Keratinocyte (primary cell): Measurements from ENCODE around the gene NUDT14. TPM values are rescaled to one million over a fixed set of nuclear protein-coding genes. Genes with fewer than 3 reads are reported as not detected.

Experiments
- DNase-seq: peaks from one replicate; pipeline ENCODE4 v3.0.0-alpha.2; 2011; ENCODE audit warnings: low read depth, missing footprints, low spot score
- FAIRE-seq: peaks from 2 replicates; lab custom pipeline; 2011; peaks lifted over from hg19 to GRCh38; lab: Jason Lieb, UNC
- H2AFZ ChIP-seq: 2 replicates; pipeline ENCODE4 v1.6.0; 2012; ENCODE audit warnings: low read length, control low read depth, inconsistent platforms; ENCODE audit not compliant: control insufficient read depth
- H3K27ac ChIP-seq: 2 replicates; pipeline ENCODE4 v1.5.1; 2011; ENCODE audit warnings: low read length; ENCODE audit not compliant: control insufficient read depth, insufficient read depth
- H3K27me3 ChIP-seq: 3 replicates; pipeline ENCODE4 v1.6.0; 2011; ENCODE audit warnings: low read length; ENCODE audit not compliant: control insufficient read depth, insufficient read depth; ENCODE audit errors: extremely low read depth
- H3K36me3 ChIP-seq, 2 experiments: 2 replicates in 1 of 2; 3 replicates in 1 of 2; pipeline ENCODE4 v1.5.1; 2011; ENCODE audit warnings: low read length in 2 of 2, mild to moderate bottlenecking in 1 of 2; ENCODE audit not compliant: control insufficient read depth in 2 of 2, insufficient read depth in 2 of 2; ENCODE audit errors: extremely low read depth in 1 of 2
- H3K4me1 ChIP-seq: 3 replicates; pipeline ENCODE4 v1.5.1; 2011; ENCODE audit warnings: low read length; ENCODE audit not compliant: control insufficient read depth, insufficient read depth; ENCODE audit errors: extremely low read depth
- H3K4me2 ChIP-seq: 3 replicates; pipeline ENCODE4 v1.6.0; 2011; ENCODE audit warnings: low read depth, low read length; ENCODE audit not compliant: control insufficient read depth, insufficient read depth; ENCODE audit errors: extremely low read depth
- H3K4me3 ChIP-seq, 3 experiments: fragments of 200-600 bp in 1 of 3; sonication (generic) in 1 of 3; 2 replicates in 2 of 3; 3 replicates in 1 of 3; pipeline ENCODE4 v1.5.1; 2011 to 2016; ENCODE audit warnings: low read length in 3 of 3, mild to moderate bottlenecking in 3 of 3, control low read depth in 2 of 3, inconsistent platforms in 1 of 3, low read depth in 1 of 3, mixed read lengths in 1 of 3, mixed run types in 1 of 3, moderate library complexity in 1 of 3; ENCODE audit not compliant: control insufficient read depth in 2 of 3, insufficient read depth in 2 of 3; ENCODE audit errors: extremely low read depth in 1 of 3
- H3K79me2 ChIP-seq: 2 replicates; pipeline ENCODE4 v1.6.0; 2012; ENCODE audit warnings: low read length; ENCODE audit not compliant: control insufficient read depth, insufficient read depth
- H3K9ac ChIP-seq: 3 replicates; pipeline ENCODE4 v1.6.0; 2011; ENCODE audit warnings: low read length; ENCODE audit not compliant: control insufficient read depth, insufficient read depth; ENCODE audit errors: extremely low read depth
- H3K9me1 ChIP-seq: 3 replicates; pipeline ENCODE4 v1.6.0; 2011; ENCODE audit warnings: low read length; ENCODE audit not compliant: control insufficient read depth, insufficient read depth; ENCODE audit errors: extremely low read depth
- H3K9me3 ChIP-seq: 2 replicates; pipeline ENCODE4 v1.5.1; 2012; ENCODE audit warnings: low read depth, low read length; ENCODE audit not compliant: control insufficient read depth
- H4K20me1 ChIP-seq: 3 replicates; pipeline ENCODE4 v1.6.0; 2011; ENCODE audit warnings: low read length; ENCODE audit not compliant: control insufficient read depth, insufficient read depth; ENCODE audit errors: extremely low read depth
- CTCF ChIP-seq, 3 experiments: IDR thresholded peaks in 1 of 3; conservative IDR thresholded peaks in 1 of 3; optimal IDR thresholded peaks in 1 of 3; 2 replicates in 2 of 3; 3 replicates in 1 of 3; pipeline versions ENCODE3 to v1.5.1; 2011; ENCODE audit warnings: low read length in 3 of 3, mild to moderate bottlenecking in 3 of 3, moderate library complexity in 2 of 3, control low read depth in 1 of 3, inconsistent platforms in 1 of 3; ENCODE audit not compliant: insufficient read depth in 2 of 3; ENCODE audit errors: extremely low read depth in 1 of 3
- EZH2 ChIP-seq: IDR thresholded peaks from one replicate; pipeline ENCODE4 v1.6.1; 2012; ENCODE audit warnings: inconsistent platforms, mild to moderate bottlenecking, low read length, moderate library complexity
- dilution Hi-C: fragments of 300-500 bp; cut with MboI; formaldehyde crosslinking; loops from one replicate; pipeline ENCODE4 v1.7.0; 2020; ENCODE audit warnings: low sequenced_read_pairs; ENCODE audit not compliant: extremely low pct_ligation_motif_present
- polyA plus RNA-seq, 5 experiments: library from polyadenylated mRNA; depleted of rRNA in 3 of 5; stranded (reverse) in 3 of 5; stranded (forward) in 1 of 5; unstranded in 1 of 5; fragments of >200 nt; gene quantifications; 1 replicate in 1 of 5; 2 replicates in 3 of 5; 3 replicates in 1 of 5; pipeline versions ENCODE4 v1.2.1 to v1.2.3, GENCODE V29; 2011 to 2012; ENCODE audit warnings: missing spikeins in 2 of 5, low read depth in 1 of 5, low replicate concordance in 1 of 5

NUDT14 gene
- polyA plus RNA-seq, 1 donor (not counting 4 experiments of a cell fraction or from before 2014, with no cell fraction given): 15.6 TPM

- no peaks in the 10 kb centered on the region for H4K20me1 ChIP-seq
- no peaks in the 10 kb centered on the region for H3K9me1 ChIP-seq
- DNase-seq (no peak), FAIRE-seq (no peak)
- no peak overlapping the region for H2AFZ ChIP-seq
- no peaks in the 10 kb centered on the region for H3K79me2 ChIP-seq
- H3K9me3 ChIP-seq: no peaks in the 10 kb centered on the region
- dilution Hi-C loops: no loop called here
- TF ChIP-seq CTCF (optimal IDR thresholded peaks at IDR 0.05 in 1 of 3, IDR thresholded peaks at IDR 0.05 in 1 of 3, conservative IDR thresholded peaks at IDR 0.05 in 1 of 3; ENCODE audit: extremely low read depth in 1 of 3, insufficient read depth in 2 of 3, low read length in 3 of 3) (no peak), EZH2 (no peak)
- no peak overlapping the region for H3K4me3 ChIP-seq
- peaks cover 11% of the 10 kb centered on the region for H3K4me1 ChIP-seq
- no peak overlapping the region for H3K9ac ChIP-seq
- H3K36me3 ChIP-seq: peaks cover 0 to 11% of the 10 kb centered on the region in 2 experiments
- H3K27ac ChIP-seq: no peak overlapping the region
- no peak overlapping the region for H3K4me2 ChIP-seq
- H3K27me3 ChIP-seq: no peaks in the 10 kb centered on the region
Measured at GRCh38 chr14:105208738-105209075, 27.6 kb upstream of the NUDT14 start.

GRCh38 chr14:105207996-105208737 lies 27.1 kb upstream of the NUDT14 start:
- H3K27ac ChIP-seq: no peak overlapping the region
- peaks cover 11% of the 10 kb centered on the region for H3K4me1 ChIP-seq
- no peaks in the 10 kb centered on the region for H3K27me3 ChIP-seq
- FAIRE-seq (no peak), DNase-seq (no peak)
- no peak overlapping the region for H3K9ac ChIP-seq
- no peak overlapping the region for H3K4me2 ChIP-seq
- TF ChIP-seq CTCF (optimal IDR thresholded peaks at IDR 0.05 in 1 of 3, IDR thresholded peaks at IDR 0.05 in 1 of 3, conservative IDR thresholded peaks at IDR 0.05 in 1 of 3; ENCODE audit: extremely low read depth in 1 of 3, insufficient read depth in 2 of 3, low read length in 3 of 3): no peak
- TF ChIP-seq EZH2: no peak
- no peaks in the 10 kb centered on the region for H3K9me3 ChIP-seq
- H2AFZ ChIP-seq: no peak overlapping the region
- dilution Hi-C loops: no loop called here
- no peaks in the 10 kb centered on the region for H3K79me2 ChIP-seq
- H3K36me3 ChIP-seq: peaks cover 0 to 11% of the 10 kb centered on the region in 2 experiments
- H4K20me1 ChIP-seq: no peaks in the 10 kb centered on the region
- no peak overlapping the region for H3K4me3 ChIP-seq
- no peaks in the 10 kb centered on the region for H3K9me1 ChIP-seq
